ENCODE measurements around the gene SLC22A7.

DNA sequence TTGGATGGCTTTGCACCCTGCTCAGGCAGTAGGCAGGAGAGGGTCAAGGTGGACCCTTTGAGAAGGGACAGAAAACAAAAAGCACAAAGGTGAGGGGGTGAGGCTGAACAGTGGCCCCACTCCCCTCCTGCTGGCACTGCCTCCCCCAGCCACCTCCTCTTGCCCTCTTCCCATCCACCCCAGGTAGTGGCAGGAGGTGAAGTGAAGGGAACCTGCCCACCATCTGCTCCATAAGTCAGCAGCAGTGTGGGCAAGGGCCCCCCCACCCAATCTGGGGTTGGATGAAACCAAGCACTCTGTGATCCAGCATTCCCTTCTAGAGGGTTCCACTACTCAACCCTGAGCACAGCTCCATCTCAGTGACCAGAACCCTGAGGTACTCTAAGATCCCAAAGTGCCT, 26.1 kb upstream of the SLC22A7 start:
- TF ChIP-seq, protein P1, sequence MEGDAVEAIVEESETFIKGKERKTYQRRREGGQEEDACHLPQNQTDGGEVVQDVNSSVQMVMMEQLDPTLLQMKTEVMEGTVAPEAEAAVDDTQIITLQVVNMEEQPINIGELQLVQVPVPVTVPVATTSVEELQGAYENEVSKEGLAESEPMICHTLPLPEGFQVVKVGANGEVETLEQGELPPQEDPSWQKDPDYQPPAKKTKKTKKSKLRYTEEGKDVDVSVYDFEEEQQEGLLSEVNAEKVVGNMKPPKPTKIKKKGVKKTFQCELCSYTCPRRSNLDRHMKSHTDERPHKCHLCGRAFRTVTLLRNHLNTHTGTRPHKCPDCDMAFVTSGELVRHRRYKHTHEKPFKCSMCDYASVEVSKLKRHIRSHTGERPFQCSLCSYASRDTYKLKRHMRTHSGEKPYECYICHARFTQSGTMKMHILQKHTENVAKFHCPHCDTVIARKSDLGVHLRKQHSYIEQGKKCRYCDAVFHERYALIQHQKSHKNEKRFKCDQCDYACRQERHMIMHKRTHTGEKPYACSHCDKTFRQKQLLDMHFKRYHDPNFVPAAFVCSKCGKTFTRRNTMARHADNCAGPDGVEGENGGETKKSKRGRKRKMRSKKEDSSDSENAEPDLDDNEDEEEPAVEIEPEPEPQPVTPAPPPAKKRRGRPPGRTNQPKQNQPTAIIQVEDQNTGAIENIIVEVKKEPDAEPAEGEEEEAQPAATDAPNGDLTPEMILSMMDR (IDR thresholded peaks at IDR 0.05), result no peak
- no peak for TF ChIP-seq POLR2AphosphoS5 (IDR thresholded peaks at IDR 0.05)
- TF ChIP-seq POLR2A (IDR thresholded peaks at IDR 0.05), result no peak

Data from prostate gland (tissue), 2 donors.